Measurements from ENCODE around the gene BCAT1.
"Not testable (repeated sequence)": the region's sequence is repeated elsewhere in the genome, so short reads cannot be mapped to it uniquely, and the experiment has no call there.

Gene BCAT1

GRCh38 chr12:24943947-24944600 lies 4.8 kb downstream of the BCAT1 start:
- Histone ChIP-seq H3K4me3 (ENCODE audit: extremely low read depth, insufficient read depth, low read length, poor library complexity, severe bottlenecking) (no peak overlapping the region), H3K36me3 (ENCODE audit: control insufficient read depth, insufficient read depth, low read length) (peaks cover 33% of the 10 kb centered on the region), H3K9me3 (ENCODE audit: control insufficient read depth, low read length) (no peaks in the 10 kb centered on the region), H3K27ac (ENCODE audit: low read depth, low read length, severe bottlenecking) (no peak overlapping the region), H3K4me1 (ENCODE audit: control insufficient read depth, insufficient read depth, low read length, poor library complexity, severe bottlenecking) (peaks cover 12% of the 10 kb centered on the region)
- 87 to 100% methylated on average over 1 to 4 of the region's 6 CpGs for WGBS, 2 experiments (ENCODE audit: insufficient coverage in 2 of 2)

DNA sequence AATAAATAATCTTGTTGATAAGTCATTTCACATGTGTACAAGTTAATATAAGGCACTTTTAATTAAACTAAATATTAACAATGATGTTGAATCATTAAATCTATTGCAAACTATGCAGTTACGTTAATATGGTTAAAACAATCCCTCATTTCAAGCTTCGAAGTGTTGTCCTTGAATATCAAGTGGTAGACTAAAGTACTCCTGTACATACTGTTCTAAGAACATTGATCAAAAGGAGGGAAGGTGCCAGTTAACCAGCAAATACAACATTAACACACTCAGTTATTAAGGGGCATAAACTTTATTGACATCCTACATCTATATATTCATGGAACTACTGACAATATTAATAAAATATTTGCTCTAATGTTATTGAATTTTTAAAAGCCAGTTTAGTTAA lies 8.7 kb downstream of the BCAT1 start:
- Histone ChIP-seq H3K36me3 (ENCODE audit: control insufficient read depth, insufficient read depth, low read length) (peaks cover 49% of the 10 kb centered on the region), H3K27ac (ENCODE audit: low read depth, low read length, severe bottlenecking) (no peak overlapping the region), H3K4me3 (ENCODE audit: extremely low read depth, insufficient read depth, low read length, poor library complexity, severe bottlenecking) (no peak overlapping the region), H3K4me1 (ENCODE audit: control insufficient read depth, insufficient read depth, low read length, poor library complexity, severe bottlenecking) (peaks cover 14% of the 10 kb centered on the region), H3K9me3 (ENCODE audit: control insufficient read depth, low read length) (no peaks in the 10 kb centered on the region)
- 100% methylated on average over 1 of the region's 2 CpGs; no CpG with 5 or more reads in 1 of the 2 experiments for WGBS, 2 experiments (ENCODE audit: insufficient coverage in 2 of 2)

GRCh38 chr12:24939551-24939950 lies 9.3 kb downstream of the BCAT1 start:
- peaks cover 51% of the 10 kb centered on the region for H3K36me3 ChIP-seq (ENCODE audit: control insufficient read depth, insufficient read depth, low read length)
- 83 to 89% methylated on average over 2 to 3 of the region's 6 CpGs for WGBS, 2 experiments (ENCODE audit: insufficient coverage in 2 of 2)

GRCh38 chr12:24938341-24938740 lies 10.6 kb downstream of the BCAT1 start:
- Histone ChIP-seq H3K27ac (ENCODE audit: low read depth, low read length, severe bottlenecking) (no peak overlapping the region), H3K4me3 (ENCODE audit: extremely low read depth, insufficient read depth, low read length, poor library complexity, severe bottlenecking) (no peak overlapping the region), H3K9me3 (ENCODE audit: control insufficient read depth, low read length) (no peaks in the 10 kb centered on the region), H3K4me1 (ENCODE audit: control insufficient read depth, insufficient read depth, low read length, poor library complexity, severe bottlenecking) (peaks cover 14% of the 10 kb centered on the region), H3K36me3 (ENCODE audit: control insufficient read depth, insufficient read depth, low read length) (peaks cover 45% of the 10 kb centered on the region)
- WGBS, 2 experiments (ENCODE audit: insufficient coverage in 2 of 2) = 92 to 98% methylated on average over 3 of the region's 3 CpGs

More at GRCh38 chr12:24939551-24939950, 9.3 kb downstream of the BCAT1 start:
- peaks cover 14% of the 10 kb centered on the region for H3K4me1 ChIP-seq (ENCODE audit: control insufficient read depth, insufficient read depth, low read length, poor library complexity, severe bottlenecking)
- not testable (repeated sequence) for H3K27ac ChIP-seq (ENCODE audit: low read depth, low read length, severe bottlenecking); H3K4me3 ChIP-seq (ENCODE audit: extremely low read depth, insufficient read depth, low read length, poor library complexity, severe bottlenecking); H3K9me3 ChIP-seq (ENCODE audit: control insufficient read depth, low read length)

DNA sequence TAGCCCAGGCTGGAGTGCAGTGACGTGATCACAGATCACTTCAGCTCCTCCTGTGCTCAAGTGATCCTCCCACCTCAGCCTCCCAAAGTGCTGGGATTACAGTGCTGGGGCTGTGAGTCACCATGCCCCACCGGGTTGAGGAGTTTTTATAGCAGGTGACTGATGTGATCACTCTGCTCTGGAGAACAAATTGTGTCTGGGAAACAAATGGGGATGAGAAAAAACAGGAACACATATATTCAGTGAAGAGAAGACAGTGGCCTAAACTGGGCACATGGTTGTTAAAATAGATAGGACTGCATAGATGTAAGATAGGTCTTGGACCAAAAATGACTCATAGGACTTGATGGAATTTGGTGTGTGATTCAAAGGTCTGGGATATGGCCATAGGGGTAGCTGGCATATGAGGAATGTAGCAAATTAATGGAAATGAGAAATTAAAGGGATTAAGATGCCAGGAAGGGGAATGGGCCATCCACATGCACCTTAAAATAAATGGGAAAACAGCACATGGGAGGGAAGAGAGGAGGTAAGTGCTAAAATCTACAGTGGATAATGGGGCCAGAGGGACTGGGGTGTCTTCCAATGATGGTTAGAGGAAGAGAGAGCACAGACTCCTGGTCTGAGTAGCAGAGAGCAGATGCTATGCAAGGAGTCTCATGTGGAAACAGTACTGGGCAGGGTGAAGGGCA lies 11.2 kb downstream of the BCAT1 start:
- no peaks in the 10 kb centered on the region for H3K9me3 ChIP-seq (ENCODE audit: control insufficient read depth, low read length)
- no peak overlapping the region for H3K27ac ChIP-seq (ENCODE audit: low read depth, low read length, severe bottlenecking)
- peaks cover 45% of the 10 kb centered on the region for H3K36me3 ChIP-seq (ENCODE audit: control insufficient read depth, insufficient read depth, low read length)
- H3K4me1 ChIP-seq (ENCODE audit: control insufficient read depth, insufficient read depth, low read length, poor library complexity, severe bottlenecking) = peaks cover 14% of the 10 kb centered on the region
- no peak overlapping the region for H3K4me3 ChIP-seq (ENCODE audit: extremely low read depth, insufficient read depth, low read length, poor library complexity, severe bottlenecking)
- WGBS, 2 experiments (ENCODE audit: insufficient coverage in 2 of 2) = 60% methylated on average over 1 of the region's 2 CpGs; no CpG with 5 or more reads in 1 of the 2 experiments

GRCh38 chr12:24933694-24934407 lies 15.1 kb downstream of the BCAT1 start:
- no peaks in the 10 kb centered on the region for H3K9me3 ChIP-seq (ENCODE audit: control insufficient read depth, low read length)
- H3K4me1 ChIP-seq (ENCODE audit: control insufficient read depth, insufficient read depth, low read length, poor library complexity, severe bottlenecking) = peaks cover 10% of the 10 kb centered on the region
- 84 to 95% methylated on average over 4 to 6 of the region's 10 CpGs for WGBS, 2 experiments (ENCODE audit: insufficient coverage in 2 of 2)
- H3K4me3 ChIP-seq (ENCODE audit: extremely low read depth, insufficient read depth, low read length, poor library complexity, severe bottlenecking) = no peak overlapping the region
- H3K36me3 ChIP-seq (ENCODE audit: control insufficient read depth, insufficient read depth, low read length) = peaks cover 61% of the 10 kb centered on the region
- H3K27ac ChIP-seq (ENCODE audit: low read depth, low read length, severe bottlenecking) = no peak overlapping the region

DNA sequence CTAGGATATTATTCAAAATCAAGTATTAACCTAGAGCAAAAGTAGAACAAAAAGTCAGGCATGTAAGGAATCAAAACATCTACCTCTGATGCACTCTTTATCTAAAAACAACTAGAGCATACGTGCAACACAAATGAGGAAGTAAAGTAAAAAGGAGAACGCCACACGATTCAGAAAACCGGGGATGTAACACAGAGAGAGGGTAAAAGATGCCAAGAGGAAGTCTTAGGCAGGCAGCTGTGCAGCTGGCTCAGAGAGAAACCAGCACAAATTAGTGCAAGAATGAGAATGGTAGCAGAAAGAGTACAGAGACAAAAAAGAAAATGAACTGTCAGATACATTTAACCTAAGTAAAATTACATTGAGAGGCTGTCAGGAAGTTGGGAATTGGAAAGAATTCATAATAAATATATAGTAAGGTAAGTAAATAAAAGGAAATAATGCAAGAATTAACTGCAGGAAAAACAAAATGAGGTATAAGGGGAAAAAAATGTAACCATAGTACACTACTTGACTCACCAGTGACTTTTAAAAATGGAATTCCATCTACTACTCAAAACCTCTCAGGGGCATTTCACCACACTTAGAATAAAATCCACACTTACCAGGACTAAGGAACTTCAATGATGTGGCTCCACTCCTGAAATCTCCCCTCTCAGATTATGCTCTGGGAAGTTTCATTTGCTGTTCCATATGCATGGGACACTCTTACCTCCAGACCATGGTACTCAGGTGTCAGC lies 17.1 kb downstream of the BCAT1 start:
- Histone ChIP-seq H3K4me1 (ENCODE audit: control insufficient read depth, insufficient read depth, low read length, poor library complexity, severe bottlenecking) (no peaks in the 10 kb centered on the region), H3K9me3 (ENCODE audit: control insufficient read depth, low read length) (peaks cover 3% of the 10 kb centered on the region), H3K4me3 (ENCODE audit: extremely low read depth, insufficient read depth, low read length, poor library complexity, severe bottlenecking) (no peak overlapping the region), H3K27ac (ENCODE audit: low read depth, low read length, severe bottlenecking) (no peak overlapping the region), H3K36me3 (ENCODE audit: control insufficient read depth, insufficient read depth, low read length) (peaks cover 60% of the 10 kb centered on the region)
- WGBS, 2 experiments (ENCODE audit: insufficient coverage in 2 of 2) = 92% methylated on average over 3 of the region's 4 CpGs

GRCh38 chr12:24929953-24930352 lies 18.9 kb downstream of the BCAT1 start:
- Histone ChIP-seq H3K9me3 (ENCODE audit: control insufficient read depth, low read length) (peaks cover 3% of the 10 kb centered on the region), H3K4me3 (ENCODE audit: extremely low read depth, insufficient read depth, low read length, poor library complexity, severe bottlenecking) (no peak overlapping the region), H3K36me3 (ENCODE audit: control insufficient read depth, insufficient read depth, low read length) (peaks cover 55% of the 10 kb centered on the region), H3K4me1 (ENCODE audit: control insufficient read depth, insufficient read depth, low read length, poor library complexity, severe bottlenecking) (no peaks in the 10 kb centered on the region), H3K27ac (ENCODE audit: low read depth, low read length, severe bottlenecking) (no peak overlapping the region)
- WGBS, 2 experiments (ENCODE audit: insufficient coverage in 2 of 2) = 82% methylated on average over 1 of the region's 2 CpGs; no CpG with 5 or more reads in 1 of the 2 experiments

DNA sequence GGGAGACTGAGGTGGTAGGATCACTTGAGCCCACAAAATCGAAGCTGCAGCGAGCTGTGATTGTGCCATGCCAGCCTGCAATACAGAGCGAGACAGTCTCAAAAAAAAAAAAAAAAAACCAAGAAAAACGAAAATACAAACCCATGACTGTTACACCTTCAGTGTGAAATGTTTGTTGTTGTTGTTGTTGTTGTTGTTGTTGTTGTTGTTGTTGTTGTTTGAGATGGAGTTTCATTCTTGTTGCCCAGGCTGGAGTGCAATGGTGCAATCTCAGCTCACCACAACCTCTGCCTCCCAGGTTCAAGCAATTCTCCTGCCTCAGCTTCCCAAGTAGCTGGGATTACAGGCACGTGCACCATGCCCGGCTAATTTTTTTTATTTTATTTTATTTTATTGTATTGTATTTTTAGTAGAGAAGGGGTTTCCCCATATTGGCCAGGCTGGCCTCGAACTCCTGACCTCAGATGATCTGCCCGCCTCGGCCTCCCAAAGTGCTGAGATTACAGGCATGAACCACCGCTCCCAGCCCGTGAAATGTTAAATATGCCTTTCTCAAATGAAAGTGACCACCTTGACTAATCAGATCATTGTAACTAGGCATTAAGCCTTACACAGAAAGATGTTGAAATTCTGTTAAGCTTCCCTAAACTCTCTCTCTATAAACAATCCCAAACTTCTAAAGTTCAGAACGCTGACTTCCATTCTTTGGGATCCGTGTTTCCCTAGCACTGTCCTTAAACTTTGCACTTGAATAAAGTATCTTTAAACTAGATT lies 20.2 kb downstream of the BCAT1 start:
- peaks cover 51% of the 10 kb centered on the region for H3K36me3 ChIP-seq (ENCODE audit: control insufficient read depth, insufficient read depth, low read length)
- H3K9me3 ChIP-seq (ENCODE audit: control insufficient read depth, low read length); H3K27ac ChIP-seq (ENCODE audit: low read depth, low read length, severe bottlenecking); H3K4me1 ChIP-seq (ENCODE audit: control insufficient read depth, insufficient read depth, low read length, poor library complexity, severe bottlenecking); H3K4me3 ChIP-seq (ENCODE audit: extremely low read depth, insufficient read depth, low read length, poor library complexity, severe bottlenecking): not testable (repeated sequence)
- WGBS, 2 experiments (ENCODE audit: insufficient coverage in 2 of 2) = 93 to 97% methylated on average over 9 to 10 of the region's 13 CpGs

DNA sequence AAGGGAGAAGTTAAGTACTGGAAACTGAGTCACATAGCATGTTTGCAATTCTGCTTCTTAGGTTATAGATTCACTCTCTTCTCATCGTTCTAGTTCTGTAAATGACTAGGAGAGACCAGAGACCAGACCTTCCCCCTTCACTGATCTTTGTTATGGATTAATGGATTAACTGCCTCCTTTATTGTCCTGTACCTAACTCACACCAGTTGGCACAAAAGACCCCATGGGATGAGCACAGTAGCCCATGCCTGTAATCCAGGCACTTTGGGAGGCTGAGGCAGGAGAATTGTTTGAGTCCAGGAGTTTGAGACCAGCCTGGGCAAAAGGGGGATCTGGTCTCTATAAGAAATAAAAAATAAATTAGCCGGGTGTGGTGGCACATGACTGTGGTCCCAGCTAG lies 20.8 kb downstream of the BCAT1 start:
- Histone ChIP-seq H3K4me3 (ENCODE audit: extremely low read depth, insufficient read depth, low read length, poor library complexity, severe bottlenecking) (no peak overlapping the region), H3K9me3 (ENCODE audit: control insufficient read depth, low read length) (peaks cover 3% of the 10 kb centered on the region), H3K4me1 (ENCODE audit: control insufficient read depth, insufficient read depth, low read length, poor library complexity, severe bottlenecking) (no peaks in the 10 kb centered on the region), H3K36me3 (ENCODE audit: control insufficient read depth, insufficient read depth, low read length) (peaks cover 46% of the 10 kb centered on the region), H3K27ac (ENCODE audit: low read depth, low read length, severe bottlenecking) (no peak overlapping the region)
- WGBS, 2 experiments (ENCODE audit: insufficient coverage in 2 of 2) = 100% methylated on average over 1 of the region's 2 CpGs

Measured in mesodermal cell (in vitro differentiated cells).